ENCODE measurements around the gene DYNC1LI1.

- no peak for TF ChIP-seq CTCF (IDR thresholded peaks at IDR 0.05; ENCODE audit: poor library complexity, severe bottlenecking)
- no peak for TF ChIP-seq MXI1 (conservative IDR thresholded peaks at IDR 0.05; ENCODE audit: poor library complexity, severe bottlenecking)
- no peak for TF ChIP-seq TAF1 (IDR thresholded peaks at IDR 0.05; ENCODE audit: low read depth)
- no peak for TF ChIP-seq EP300 (conservative IDR thresholded peaks at IDR 0.05; ENCODE audit: poor library complexity, severe bottlenecking)
- TF ChIP-seq EZH2 (IDR thresholded peaks at IDR 0.05; ENCODE audit: borderline replicate concordance, insufficient read depth, low read length, poor library complexity, severe bottlenecking) = no peak
Measured at GRCh38 chr3:32492684-32493436, 77.8 kb downstream of the DYNC1LI1 start.

Data from neural cell (in vitro differentiated cells).